Transverse colon (tissue), 4 donors: ENCODE data around the gene TPCN2. TPM values are rescaled to one million over a fixed set of nuclear protein-coding genes. Genes with fewer than 3 reads are reported as not detected.

ENCODE experiments used
- DNase-seq: peaks from one replicate; pipeline ENCODE4 v3.0.0-alpha.2; 2019
- H3K27ac ChIP-seq, 4 donors: fragments of 200-600 bp; sonication (generic); 2 replicates each; pipeline ENCODE4 v1.5.1; 2016 to 2018; ENCODE audit warnings: inconsistent platforms in 4 of 4
- H3K27me3 ChIP-seq: fragments of 200-600 bp; sonication (generic); 2 replicates; pipeline ENCODE4 v1.5.1; 2017; ENCODE audit warnings: inconsistent platforms
- H3K36me3 ChIP-seq, 4 donors: fragments of 200-600 bp; sonication (generic); 2 replicates each; pipeline ENCODE4 v1.5.1; 2017 to 2019; ENCODE audit warnings: inconsistent platforms in 4 of 4
- H3K4me1 ChIP-seq, 4 donors: fragments of 200-600 bp; sonication (generic); 2 replicates each; pipeline ENCODE4 v1.5.1; 2017 to 2020; ENCODE audit warnings: inconsistent platforms in 4 of 4
- H3K4me3 ChIP-seq, 4 donors: fragments of 200-600 bp; sonication (generic); 1 replicate in 1 of 4; 2 replicates in 3 of 4; pipeline versions ENCODE4 v1.5.1 to v1.6.1; 2017 to 2019; ENCODE audit warnings: inconsistent platforms in 4 of 4
- H3K9me3 ChIP-seq, 2 donors: fragments of 200-600 bp; sonication (generic); 2 replicates each; pipeline ENCODE4 v1.5.1; 2017 to 2019; ENCODE audit warnings: inconsistent platforms in 2 of 2
- EP300 ChIP-seq: sonication (generic); formaldehyde crosslinking; IDR thresholded peaks from one replicate; pipeline ENCODE4 v1.6.1; 2017; ENCODE audit warnings: antibody characterized with exemption, low read depth
- POLR2A ChIP-seq: fragments of 450-650 bp; IDR thresholded peaks from one replicate; pipeline ENCODE4 v1.6.1; 2016; ENCODE audit warnings: antibody characterized with exemption, mild to moderate bottlenecking, moderate library complexity
- POLR2AphosphoS5 ChIP-seq, 3 donors: sonication (generic); formaldehyde crosslinking; IDR thresholded peaks; one replicate each; pipeline ENCODE4 v1.6.1; 2016; ENCODE audit warnings: antibody characterized with exemption in 3 of 3
- WGBS, 2 donors: methylation state at CpG; one replicate each; pipeline ENCODE4 v1.1.5; 2018; ENCODE audit warnings: low coverage in 1 of 2; 5-methylcytosine and 5-hydroxymethylcytosine counted together
- in situ Hi-C, 4 donors: fragments of 200-750 bp; cut with MboI; loops; one replicate each; pipeline versions ENCODE4 v1.15.0 to v1.15.1; 2017; ENCODE audit warnings: low sequenced_read_pairs in 3 of 4, low pct_ligation_motif_present in 1 of 4, low pct_unique_long_range_greater_than_20kb in 1 of 4
- intact Hi-C: fragments of 100-400 bp; cut with DNase I; formaldehyde crosslinking; loops from one replicate; pipeline ENCODE4 v1.15.1; 2023; ENCODE audit warnings: low total_unique reads
- total RNA-seq, 4 donors: library from RNA; depleted of rRNA; stranded (reverse); fragments of >200 nt; gene quantifications; one replicate each; pipeline ENCODE4 v1.1.0, GENCODE V29; 2016
- TF ChIP-seq, protein P1 (sequence below), 5 experiments: fragments of 200-600 bp in 3 of 5; fragments of 450-650 bp in 2 of 5; sonication (generic) in 3 of 5; IDR thresholded peaks; 1 replicate in 2 of 5; 2 replicates in 3 of 5; pipeline ENCODE4 v1.5.1; 2016 to 2017; ENCODE audit warnings: antibody characterized with exemption in 5 of 5, inconsistent platforms in 3 of 5, mild to moderate bottlenecking in 2 of 5, moderate library complexity in 1 of 5

TPCN2 gene
- total RNA-seq, 4 donors from 2014 or later: 16.8 to 25.4 (median 20.7) TPM

DNA sequence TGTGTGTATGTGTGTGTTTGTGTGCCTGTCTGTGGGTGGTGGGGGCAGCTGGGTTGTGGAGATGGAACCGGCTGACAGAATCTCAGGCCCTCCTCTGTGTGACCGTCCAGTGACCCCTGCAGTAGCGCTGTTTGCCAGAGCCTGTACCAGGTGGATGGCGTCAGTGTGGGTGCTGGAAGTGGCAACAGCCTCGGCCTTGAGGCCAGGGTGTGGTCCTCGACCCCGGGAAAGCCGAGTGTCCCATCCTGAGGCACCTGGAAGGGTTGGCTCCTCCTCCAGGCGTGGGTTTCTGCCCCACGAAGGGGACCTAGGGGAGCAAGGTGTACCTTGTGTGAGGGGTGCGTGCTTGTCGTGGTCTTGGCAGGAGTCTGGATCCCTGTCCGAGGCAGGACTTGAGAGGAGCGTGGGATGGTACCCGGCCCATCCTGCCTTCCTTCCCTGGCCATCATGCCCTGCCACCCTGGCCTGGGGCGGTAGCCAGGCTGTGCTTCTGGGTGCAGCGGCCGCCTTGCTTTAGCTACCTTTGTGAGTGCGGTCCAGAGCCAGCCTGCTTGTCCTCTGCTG, 16.5 kb downstream of the TPCN2 start:
- H3K9me3 ChIP-seq: no peaks in the 10 kb centered on the region
- 94% methylated on average over 13 of the region's 19 CpGs; no CpG with 5 or more reads in 1 of the 2 donors for WGBS, 2 donors
- TF ChIP-seq, protein P1, sequence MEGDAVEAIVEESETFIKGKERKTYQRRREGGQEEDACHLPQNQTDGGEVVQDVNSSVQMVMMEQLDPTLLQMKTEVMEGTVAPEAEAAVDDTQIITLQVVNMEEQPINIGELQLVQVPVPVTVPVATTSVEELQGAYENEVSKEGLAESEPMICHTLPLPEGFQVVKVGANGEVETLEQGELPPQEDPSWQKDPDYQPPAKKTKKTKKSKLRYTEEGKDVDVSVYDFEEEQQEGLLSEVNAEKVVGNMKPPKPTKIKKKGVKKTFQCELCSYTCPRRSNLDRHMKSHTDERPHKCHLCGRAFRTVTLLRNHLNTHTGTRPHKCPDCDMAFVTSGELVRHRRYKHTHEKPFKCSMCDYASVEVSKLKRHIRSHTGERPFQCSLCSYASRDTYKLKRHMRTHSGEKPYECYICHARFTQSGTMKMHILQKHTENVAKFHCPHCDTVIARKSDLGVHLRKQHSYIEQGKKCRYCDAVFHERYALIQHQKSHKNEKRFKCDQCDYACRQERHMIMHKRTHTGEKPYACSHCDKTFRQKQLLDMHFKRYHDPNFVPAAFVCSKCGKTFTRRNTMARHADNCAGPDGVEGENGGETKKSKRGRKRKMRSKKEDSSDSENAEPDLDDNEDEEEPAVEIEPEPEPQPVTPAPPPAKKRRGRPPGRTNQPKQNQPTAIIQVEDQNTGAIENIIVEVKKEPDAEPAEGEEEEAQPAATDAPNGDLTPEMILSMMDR (IDR thresholded peaks at IDR 0.05): no peak
- TF ChIP-seq POLR2A (no peak), EP300 (no peak), POLR2AphosphoS5 (IDR thresholded peaks at IDR 0.05) (no peak)
- in situ Hi-C loops: no loop called here
- peaks cover 0 to 12% (median 2%) of the 10 kb centered on the region in 4 donors for H3K36me3 ChIP-seq
- DNase-seq: no peak
- peak overlapping the region in 2 of 4 donors; percentile 17 to 50 for H3K27ac ChIP-seq
- no peak overlapping the region for H3K4me3 ChIP-seq
- no peaks in the 10 kb centered on the region for H3K4me1 ChIP-seq
- H3K27me3 ChIP-seq: no peaks in the 10 kb centered on the region
- intact Hi-C loops: no loop called here

DNA sequence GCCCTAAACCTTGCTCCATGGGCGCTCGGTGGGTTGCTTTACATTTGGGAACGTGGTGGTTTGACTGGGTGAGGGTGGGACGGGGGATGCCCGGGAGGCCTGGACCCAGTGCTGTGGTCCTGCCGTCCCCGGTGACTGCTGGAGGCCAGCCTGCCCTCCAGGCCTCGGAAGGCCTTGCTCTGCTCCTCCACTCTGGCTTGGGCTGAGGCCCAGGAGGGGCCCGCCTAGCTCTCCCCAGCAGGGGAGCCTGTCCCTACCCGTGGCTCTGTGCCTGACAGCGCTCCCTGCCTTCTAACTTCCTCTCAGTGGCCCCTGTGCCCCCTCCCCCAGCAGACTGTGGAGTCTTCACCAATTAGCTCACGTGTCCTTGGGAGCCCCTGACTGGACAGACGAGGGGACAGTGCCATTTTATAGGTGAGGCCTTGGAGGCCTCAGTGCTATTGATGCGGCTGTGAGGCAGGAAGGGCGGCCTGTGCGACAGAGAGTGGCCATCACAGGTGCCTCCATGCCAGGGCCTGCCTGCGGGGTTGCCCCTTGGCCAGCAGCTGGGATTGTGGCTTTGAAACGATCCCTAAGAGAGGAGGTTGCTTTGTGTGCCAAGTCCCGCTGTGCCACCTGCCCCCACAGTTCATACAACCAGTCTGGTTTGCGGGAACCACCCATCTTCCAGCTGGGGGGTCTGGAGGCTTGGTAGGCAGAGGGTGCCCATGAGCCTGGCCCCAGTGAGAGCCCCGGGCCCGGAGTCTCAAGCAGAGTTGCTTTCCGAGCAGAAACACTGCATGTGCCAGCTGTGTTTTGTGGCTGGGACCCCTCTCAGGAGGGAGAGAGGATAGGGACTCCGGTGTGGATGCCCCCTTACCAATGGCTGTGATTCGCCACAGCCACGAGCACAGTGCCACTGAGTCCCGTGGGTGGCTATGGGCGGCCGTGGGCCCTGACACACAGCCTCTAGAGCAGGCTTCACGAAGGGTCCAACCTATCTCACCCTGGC, 17.7 kb downstream of the TPCN2 start:
- Histone ChIP-seq H3K36me3 (peaks cover 0 to 12% (median 4%) of the 10 kb centered on the region in 4 donors), H3K4me1 (no peaks in the 10 kb centered on the region), H3K27ac (peak overlapping the region in 2 of 4 donors; percentile 17 to 50), H3K27me3 (no peaks in the 10 kb centered on the region), H3K9me3 (no peaks in the 10 kb centered on the region), H3K4me3 (no peak overlapping the region)
- in situ Hi-C loops: no loop called here
- 90% methylated on average over 27 of the region's 30 CpGs; no CpG with 5 or more reads in 1 of the 2 donors for WGBS, 2 donors
- TF ChIP-seq EP300 (no peak), POLR2AphosphoS5 (IDR thresholded peaks at IDR 0.05) (no peak), POLR2A (no peak)
- TF ChIP-seq, protein P1 (IDR thresholded peaks at IDR 0.05): no peak
- intact Hi-C loops: no loop called here
- no peak for DNase-seq

- DNase-seq: no peak
- intact Hi-C loops (no loop called here), in situ Hi-C loops (no loop called here)
- WGBS, 2 donors: 80 to 89% methylated on average over 1 to 10 of the region's 13 CpGs
- no peak for TF ChIP-seq POLR2AphosphoS5 (IDR thresholded peaks at IDR 0.05)
- no peak for TF ChIP-seq EP300
- TF ChIP-seq POLR2A: no peak
- TF ChIP-seq, protein P1 (IDR thresholded peaks at IDR 0.05): no peak
- H3K4me3 ChIP-seq: no peak overlapping the region
- no peaks in the 10 kb centered on the region for H3K4me1 ChIP-seq
- no peaks in the 10 kb centered on the region for H3K9me3 ChIP-seq
- no peaks in the 10 kb centered on the region for H3K27me3 ChIP-seq
- peak overlapping the region in 1 of 4 donors; percentile 50 for H3K27ac ChIP-seq
- H3K36me3 ChIP-seq: peaks cover 0 to 14% (median 6%) of the 10 kb centered on the region in 4 donors
Measured at GRCh38 chr11:69067200-69067599, 18.5 kb downstream of the TPCN2 start.
